Heart left ventricle (tissue), 16 donors: ENCODE results near the gene IRF1. TPM values are rescaled to one million over a fixed set of nuclear protein-coding genes. Genes with fewer than 3 reads are reported as not detected.

Source experiments
- ATAC-seq, 4 donors: fragments of 200-7000 bp; cut with Tn5 transposase; one replicate each; pipeline ENCODE4 v1.9.1; 2020 to 2022; ENCODE audit warnings: moderate library complexity in 4 of 4, mild to moderate bottlenecking in 3 of 4, moderate number of reproducible peaks in 1 of 4
- DNase-seq, 5 donors: peaks; one replicate each; pipeline ENCODE4 v3.0.0-alpha.2; 2020
- H3K27ac ChIP-seq, 12 donors: fragments of 200-600 bp; sonication (generic) in 4 of 12; one replicate each; pipeline versions ENCODE4 v1.5.0 to v1.8.0; 2016 to 2022; ENCODE audit warnings: mild to moderate bottlenecking in 2 of 12
- H3K27me3 ChIP-seq, 9 donors: fragments of 200-600 bp; sonication (generic) in 2 of 9; one replicate each; pipeline versions ENCODE4 v1.5.1 to v1.8.0; 2016 to 2022; ENCODE audit warnings: mild to moderate bottlenecking in 3 of 9
- H3K36me3 ChIP-seq, 9 donors: fragments of 200-600 bp; sonication (generic) in 2 of 9; one replicate each; pipeline versions ENCODE4 v1.5.0 to v1.8.0; 2018 to 2022; ENCODE audit warnings: mild to moderate bottlenecking in 2 of 9
- H3K4me1 ChIP-seq, 12 donors: fragments of 200-600 bp; sonication (generic) in 4 of 12; one replicate each; pipeline versions ENCODE4 v1.5.0 to v1.8.0; 2016 to 2022; ENCODE audit warnings: mild to moderate bottlenecking in 3 of 12
- H3K4me3 ChIP-seq, 12 donors: fragments of 200-600 bp; sonication (generic) in 4 of 12; one replicate each; pipeline versions ENCODE4 v1.5.0 to v1.8.0; 2017 to 2022; ENCODE audit warnings: mild to moderate bottlenecking in 9 of 12, moderate library complexity in 4 of 12
- H3K9me3 ChIP-seq, 12 donors: fragments of 200-600 bp; sonication (generic) in 4 of 12; one replicate each; pipeline versions ENCODE4 v1.5.0 to v1.8.0; 2016 to 2022; ENCODE audit warnings: mild to moderate bottlenecking in 1 of 12
- POLR2A ChIP-seq, 2 donors: fragments of 450-650 bp; IDR thresholded peaks; one replicate each; pipeline ENCODE4 v1.6.1; 2017; ENCODE audit warnings: antibody characterized with exemption in 2 of 2, mild to moderate bottlenecking in 2 of 2, moderate library complexity in 2 of 2
- WGBS, 4 donors: extraction: QIAGEN DNeasy Blood & Tissue Kit in 2 of 4; methylation state at CpG; one replicate each; pipeline versions ENCODE4 v1.1.5 to v1.1.7; 2013 to 2018; 5-methylcytosine and 5-hydroxymethylcytosine counted together
- intact Hi-C, 10 donors: fragments of 100-400 bp; cut with DNase I; formaldehyde crosslinking; loops; one replicate each; pipeline versions ENCODE4 v1.11.1 to v1.14.2; 2022
- polyA plus RNA-seq, 2 donors: library from polyadenylated mRNA; stranded (reverse); fragments of 200-250 nt; gene quantifications; one replicate each; pipeline ENCODE4 v1.2.3, GENCODE V29; 2013
- total RNA-seq, 9 donors: library from RNA; depleted of rRNA in 2 of 9; stranded (reverse); fragments of >200 nt in 2 of 9; fragmentation: NEBNext Ultra II Directional in 3 of 9; extraction: Animal tissue kit (Norgen Biotek cat#: 25700) in 3 of 9; gene quantifications; one replicate each; pipeline versions ENCODE4 v1.1.0 to v1.2.4, GENCODE V29; 2016 to 2023
- TF ChIP-seq, protein P1 (sequence below), 12 donors: fragments of 200-600 bp; sonication (generic) in 4 of 12; IDR thresholded peaks; one replicate each; pipeline versions ENCODE4 v1.5.0 to v1.8.0; 2018 to 2022; ENCODE audit warnings: antibody characterized with exemption in 12 of 12, mild to moderate bottlenecking in 5 of 12
- donor health status: ischemic (EF 13 %, LVEDD 7.1; RV severe dilation, severe dysfunction).
- donor health status: healthy with polysubstance abuse.
- donor health status: DM: no; HTN: yes; CAD: no.
- donor health status: DM: no; HTN: no; CAD: no.
- donor health status: ischemic (EF 25% LVEDD 6.9; RV normal size, moderate dysfunction).
- donor health status: ischemic (EF 25% LVEDD 5.7; RV mildly dilated, moderate dysfunction).
- donor health status: healthy.
- donor health status: DM: yes; HTN: yes; CAD: no.
- donor health status: ischemic (EF 35%, LVEDD 5.7; RV mildly dilated, moderate dysfunction).
- donor health status: nonischemic (EF 11% LVEDD 7.7; RV severe dilation, severe dysfunction).
- donor health status: DM: yes; HTN: yes; CAD: no.
- donor health status: PGD.
- donor health status: ischemic (EF 29% LVEDD 5.4; RV normal size, mild dysfunction).
- donor health status: nonischemic (EF 23%, LVEDD 6.1; RV moderate dilation, normal function).

Gene IRF1
- total and polyA plus RNA-seq, 11 donors, result 7.5 to 190 (median 18.4) TPM

DNA sequence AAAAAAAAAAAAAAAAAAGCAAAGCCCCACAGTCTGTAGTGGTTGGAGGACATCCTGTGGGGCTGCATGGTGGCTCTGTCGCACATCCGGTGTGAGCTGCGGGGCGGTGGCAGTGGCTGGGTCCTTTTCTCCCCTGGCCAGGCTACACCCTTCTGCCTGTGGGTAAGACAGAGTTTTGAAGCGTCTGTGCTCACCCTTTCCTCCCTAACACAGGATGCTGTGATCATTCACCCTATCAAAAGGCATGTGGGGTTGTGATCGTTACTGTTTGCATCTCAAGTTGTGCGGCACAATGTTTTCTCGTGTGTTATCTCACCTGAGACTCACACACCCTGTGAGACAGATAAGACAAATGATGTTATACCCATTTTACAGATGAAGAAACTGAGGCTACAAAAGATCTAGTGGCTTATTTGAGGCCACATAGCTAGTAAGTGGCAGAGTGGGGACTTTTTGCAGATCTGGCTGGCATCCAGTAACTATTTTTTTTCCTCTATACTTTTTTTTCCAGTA lies 17.5 kb downstream of the IRF1 start:
- Histone ChIP-seq H3K4me3 (no peak overlapping the region), H3K27ac (peak overlapping the region in 5 of 12 donors; percentile 26 to 87 (median 43)), H3K9me3 (peaks cover 0 to 6% (median 0%) of the 10 kb centered on the region in 12 donors), H3K36me3 (peaks cover 0 to 18% (median 3%) of the 10 kb centered on the region in 9 donors), H3K4me1 (peaks cover 7 to 95% (median 57%) of the 10 kb centered on the region in 12 donors), H3K27me3 (no peaks in the 10 kb centered on the region)
- 70 to 87% (median 85%) methylated on average over 8 of the region's 8 CpGs for WGBS, 4 donors
- DNase-seq, result peak in 2 of 5 donors; percentile 28 to 74
- intact Hi-C loops, result no loop called here
- peak in 1 of 4 donors; percentile 32 for ATAC-seq
- no peak for TF ChIP-seq POLR2A (IDR thresholded peaks at IDR 0.05)

DNA sequence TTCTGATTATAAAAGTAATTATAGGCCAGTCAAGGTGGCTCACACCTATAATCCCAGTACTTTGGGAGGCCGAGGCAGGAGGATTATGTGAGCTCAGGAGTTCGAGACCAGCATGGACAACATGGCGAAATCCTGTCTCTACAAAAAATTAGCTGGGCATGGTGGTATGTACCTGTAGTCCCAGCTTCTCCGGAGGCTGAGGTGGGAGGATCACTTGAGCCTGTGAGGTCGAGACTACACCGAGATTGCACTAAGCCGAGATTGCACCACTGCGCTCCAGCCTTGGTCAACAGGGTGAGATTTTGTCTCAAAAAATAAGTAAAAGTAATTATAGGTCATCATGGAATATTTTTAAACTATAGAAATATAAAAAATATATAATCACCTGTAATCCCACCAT lies 18.1 kb downstream of the IRF1 start:
- WGBS, 4 donors, result 96 to 97% (median 97%) methylated on average over 8 of the region's 8 CpGs
- Histone ChIP-seq H3K4me3 (no peak overlapping the region), H3K9me3 (peaks cover 0 to 6% (median 0%) of the 10 kb centered on the region in 12 donors), H3K27me3 (no peaks in the 10 kb centered on the region), H3K27ac (peak overlapping the region in 1 of 12 donors; percentile 85), H3K4me1 (peaks cover 7 to 95% (median 53%) of the 10 kb centered on the region in 12 donors), H3K36me3 (peaks cover 0 to 19% (median 0%) of the 10 kb centered on the region in 9 donors)
- peak in 2 of 5 donors; percentile 0 to 44 for DNase-seq
- TF ChIP-seq, protein P1, sequence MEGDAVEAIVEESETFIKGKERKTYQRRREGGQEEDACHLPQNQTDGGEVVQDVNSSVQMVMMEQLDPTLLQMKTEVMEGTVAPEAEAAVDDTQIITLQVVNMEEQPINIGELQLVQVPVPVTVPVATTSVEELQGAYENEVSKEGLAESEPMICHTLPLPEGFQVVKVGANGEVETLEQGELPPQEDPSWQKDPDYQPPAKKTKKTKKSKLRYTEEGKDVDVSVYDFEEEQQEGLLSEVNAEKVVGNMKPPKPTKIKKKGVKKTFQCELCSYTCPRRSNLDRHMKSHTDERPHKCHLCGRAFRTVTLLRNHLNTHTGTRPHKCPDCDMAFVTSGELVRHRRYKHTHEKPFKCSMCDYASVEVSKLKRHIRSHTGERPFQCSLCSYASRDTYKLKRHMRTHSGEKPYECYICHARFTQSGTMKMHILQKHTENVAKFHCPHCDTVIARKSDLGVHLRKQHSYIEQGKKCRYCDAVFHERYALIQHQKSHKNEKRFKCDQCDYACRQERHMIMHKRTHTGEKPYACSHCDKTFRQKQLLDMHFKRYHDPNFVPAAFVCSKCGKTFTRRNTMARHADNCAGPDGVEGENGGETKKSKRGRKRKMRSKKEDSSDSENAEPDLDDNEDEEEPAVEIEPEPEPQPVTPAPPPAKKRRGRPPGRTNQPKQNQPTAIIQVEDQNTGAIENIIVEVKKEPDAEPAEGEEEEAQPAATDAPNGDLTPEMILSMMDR (IDR thresholded peaks at IDR 0.05), result no peak
- no peak for TF ChIP-seq POLR2A (IDR thresholded peaks at IDR 0.05)
- no peak for ATAC-seq
- intact Hi-C loops, result no loop called here

DNA sequence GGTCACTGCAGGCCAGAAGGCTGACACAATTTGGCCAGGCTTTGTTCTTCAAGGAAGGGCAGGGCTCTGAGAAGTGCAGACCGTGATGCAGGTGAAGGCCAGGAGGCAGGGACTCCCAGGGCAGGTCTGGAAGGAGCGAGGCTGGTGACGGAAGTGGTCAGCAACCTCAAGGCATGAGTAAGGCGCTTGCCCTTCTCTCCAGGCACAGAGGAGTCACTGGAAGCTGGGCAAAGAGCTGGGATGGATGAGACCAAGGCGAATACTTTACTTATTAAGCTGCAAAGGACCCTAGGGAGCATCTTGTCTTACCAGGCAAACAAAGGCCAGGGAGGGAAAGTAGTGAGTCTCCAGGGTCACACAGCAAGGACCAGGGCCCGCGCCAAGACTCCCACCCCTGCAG lies 18.6 kb downstream of the IRF1 start:
- 91 to 96% (median 93%) methylated on average over 7 of the region's 7 CpGs for WGBS, 4 donors
- peaks cover 0 to 24% (median 0%) of the 10 kb centered on the region in 9 donors for H3K36me3 ChIP-seq
- intact Hi-C loops, result no loop called here

DNA sequence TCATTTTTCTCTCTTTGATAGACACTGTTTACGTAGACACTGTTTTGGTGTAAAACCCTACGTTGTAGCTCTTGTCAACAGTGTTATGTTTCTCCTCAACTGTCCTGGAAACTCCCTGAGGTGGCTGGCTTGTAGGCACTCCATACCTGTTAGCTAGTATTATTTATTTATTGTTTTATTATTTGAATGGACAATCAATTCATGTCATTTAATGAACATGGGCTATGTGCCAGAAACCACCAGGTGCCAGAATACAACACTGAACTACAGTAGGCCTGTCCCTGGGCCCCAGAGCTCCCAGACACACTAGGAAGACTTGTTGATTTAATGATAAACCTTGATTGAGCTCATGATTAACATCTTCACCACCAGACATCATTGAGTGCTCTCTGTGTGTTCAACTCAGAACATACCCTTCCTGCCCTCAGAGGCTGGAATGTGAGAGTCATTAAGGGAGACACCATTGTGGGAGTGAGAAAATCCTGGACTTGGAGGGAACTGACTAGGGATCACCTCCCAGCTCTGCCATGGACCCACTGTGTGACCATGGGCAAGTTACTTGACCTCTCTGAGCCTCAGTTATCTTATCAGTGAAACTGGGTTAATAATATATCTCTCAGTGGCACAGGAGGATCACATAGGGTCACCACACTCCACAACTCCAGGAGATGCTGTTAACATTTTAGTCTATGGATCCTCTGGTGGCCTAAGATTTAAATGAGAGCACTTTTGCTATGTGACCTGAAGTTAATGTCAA lies 19.2 kb downstream of the IRF1 start:
- peak in 2 of 5 donors; percentile 4 to 9 for DNase-seq
- H3K4me1 ChIP-seq, result peaks cover 7 to 98% (median 53%) of the 10 kb centered on the region in 12 donors
- no peak for TF ChIP-seq POLR2A (IDR thresholded peaks at IDR 0.05)
- TF ChIP-seq, protein P1 (IDR thresholded peaks at IDR 0.05), result no peak
- intact Hi-C loops, result no loop called here
- H3K4me3 ChIP-seq, result no peak overlapping the region
- 91 to 97% (median 95%) methylated on average over 2 of the region's 2 CpGs for WGBS, 4 donors
- peaks cover 0 to 6% (median 0%) of the 10 kb centered on the region in 12 donors for H3K9me3 ChIP-seq
- peaks cover 0 to 26% (median 0%) of the 10 kb centered on the region in 9 donors for H3K36me3 ChIP-seq
- no peak for ATAC-seq
- H3K27ac ChIP-seq, result peak overlapping the region in 1 of 12 donors; percentile 85
- H3K27me3 ChIP-seq, result no peaks in the 10 kb centered on the region

More for the DNA sequence above, 18.6 kb downstream of the IRF1 start:
- TF ChIP-seq POLR2A (IDR thresholded peaks at IDR 0.05), result no peak
- TF ChIP-seq, protein P1 (IDR thresholded peaks at IDR 0.05), result no peak
- peak overlapping the region in 1 of 12 donors; percentile 85 for H3K27ac ChIP-seq
- H3K27me3 ChIP-seq, result no peaks in the 10 kb centered on the region
- peaks cover 7 to 95% (median 53%) of the 10 kb centered on the region in 12 donors for H3K4me1 ChIP-seq
- peaks cover 0 to 6% (median 0%) of the 10 kb centered on the region in 12 donors for H3K9me3 ChIP-seq
- no peak overlapping the region for H3K4me3 ChIP-seq
- ATAC-seq, result no peak
- DNase-seq, result peak in 2 of 5 donors; percentile 22 to 37
